GM12878 (cell line): ENCODE results near the gene MANEAL. TPM values are rescaled to one million over a fixed set of nuclear protein-coding genes. Genes with fewer than 3 reads are reported as not detected.

Source experiments
- ATAC-seq: fragments of 200-7000 bp; cut with Tn5 transposase; 3 replicates; pipeline ENCODE4 v1.9.1; 2020; ENCODE audit warnings: mild to moderate bottlenecking, moderate library complexity
- BruUV-seq: library from RNA; stranded (reverse); fragments of 400-500 nt; replicated peaks from 2 replicates; lab custom pipeline; 2021; lab: Mats Ljungman, UMichigan
- CTCF ChIA-PET: fragments of 300-600 bp; sonication (Branson Sonifier 250); formaldehyde crosslinking; extraction: SDS; loops from one replicate; lab custom pipeline; 2021; ENCODE audit warnings: inconsistent platforms; lab: Yijun Ruan, JAX
- POLR2A ChIA-PET: fragments of 350-600 bp; formaldehyde crosslinking; extraction: SDS; loops from one replicate; lab custom pipeline; 2021; ENCODE audit warnings: inconsistent platforms; lab: Charles Lee
- RAD21 ChIA-PET: fragments of 300-600 bp; sonication (Branson Sonifier 250); formaldehyde crosslinking; loops from one replicate; lab custom pipeline; 2023; ENCODE audit warnings: antibody characterized with exemption; ENCODE audit not compliant: unreplicated experiment; lab: Charles Lee
- SMC1A ChIA-PET: fragments of 300-600 bp; sonication (Branson Sonifier 250); formaldehyde crosslinking; loops from one replicate; lab custom pipeline; 2023; ENCODE audit not compliant: unreplicated experiment, uncharacterized antibody; lab: Charles Lee
- DNase-seq: peaks from one replicate; pipeline ENCODE4 v3.0.0-alpha.2; 2011; ENCODE audit warnings: low read depth, low spot score
- FAIRE-seq: peaks from 3 replicates; lab custom pipeline; 2011; peaks lifted over from hg19 to GRCh38; lab: Jason Lieb, UNC
- H2AFZ ChIP-seq: 2 replicates; pipeline ENCODE4 v1.6.0; 2011; ENCODE audit warnings: low read depth, low read length, control low read depth; ENCODE audit not compliant: control insufficient read depth
- H3K27ac ChIP-seq: 2 replicates; pipeline ENCODE4 v1.5.1; 2011; ENCODE audit warnings: control low read depth; ENCODE audit not compliant: control insufficient read depth, insufficient read depth
- H3K27me3 ChIP-seq, 2 experiments: replicated peaks in 1 of 2; 2 replicates each; pipeline versions ENCODE4 v1.6.0 to v1.6.1; 2011; ENCODE audit warnings: low read length in 1 of 2; ENCODE audit not compliant: control insufficient read depth in 2 of 2, insufficient read depth in 2 of 2
- H3K36me3 ChIP-seq, 2 experiments: 2 replicates each; pipeline ENCODE4 v1.5.1; 2011; ENCODE audit warnings: low read length in 1 of 2; ENCODE audit not compliant: control insufficient read depth in 2 of 2, insufficient read depth in 2 of 2
- H3K4me1 ChIP-seq: 2 replicates; pipeline ENCODE4 v1.6.1; 2011; ENCODE audit warnings: mild to moderate bottlenecking, low read length, moderate library complexity, mixed read lengths; ENCODE audit not compliant: control insufficient read depth, insufficient read depth
- H3K4me2 ChIP-seq: 2 replicates; pipeline ENCODE4 v1.6.0; 2011; ENCODE audit warnings: control low read depth; ENCODE audit not compliant: control insufficient read depth, insufficient read depth
- H3K4me3 ChIP-seq: fragments of 200-600 bp; sonication (generic); 2 replicates; pipeline ENCODE4 v1.5.1; 2016
- H3K79me2 ChIP-seq: 2 replicates; pipeline ENCODE4 v1.6.0; 2011; ENCODE audit warnings: low read length; ENCODE audit not compliant: control insufficient read depth, insufficient read depth
- H3K9ac ChIP-seq: 2 replicates; pipeline ENCODE4 v1.8.0; 2011; ENCODE audit warnings: low read length, control low read depth, mixed read lengths; ENCODE audit not compliant: control insufficient read depth, insufficient read depth
- H3K9me3 ChIP-seq: replicated peaks from 3 replicates; pipeline ENCODE4 v1.5.1; 2011; ENCODE audit warnings: mild to moderate bottlenecking, low read length; ENCODE audit not compliant: control insufficient read depth, insufficient read depth
- H4K20me1 ChIP-seq: 2 replicates; pipeline ENCODE4 v1.6.0; 2011; ENCODE audit not compliant: control insufficient read depth, insufficient read depth
- E4F1 ChIP-seq: fragments of 450-650 bp; IDR thresholded peaks from 2 replicates; pipeline ENCODE4 v1.6.1; 2018; ENCODE audit warnings: borderline replicate concordance, mild to moderate bottlenecking; ENCODE audit not compliant: partially characterized antibody
- TCF7 ChIP-seq: IDR thresholded peaks from 2 replicates; pipeline ENCODE4 v1.6.1; 2014; ENCODE audit warnings: antibody characterized with exemption, borderline replicate concordance
- WGBS: methylation state at CpG from one replicate; pipeline ENCODE4 v1.1.6; 2016; ENCODE audit warnings: low lambda C conversion rate; ENCODE audit not compliant: insufficient replicate concordance, insufficient coverage; ENCODE audit errors: missing lambda C conversion rate; 5-methylcytosine and 5-hydroxymethylcytosine counted together
- in situ Hi-C: fragments of 300-500 bp; cut with MboI; formaldehyde crosslinking; loops from 9 replicates; pipeline ENCODE4 v1.14.3; 2018; ENCODE audit warnings: mixed read lengths
- intact Hi-C: fragments of 100-400 bp; cut with micrococcal nuclease; formaldehyde crosslinking; loops from one replicate; pipeline ENCODE4 v1.14.2; 2022; ENCODE audit not compliant: unreplicated experiment
- polyA plus RNA-seq, 11 experiments: library from polyadenylated mRNA; depleted of rRNA in 4 of 11; unstranded in 6 of 11; stranded (reverse) in 5 of 11; fragments of >200 nt; fragmentation: Nextera tagmentation in 4 of 11; fragmentation: Illumina TruSeq in 1 of 11; extraction: Ambion mirVana in 4 of 11; extraction: Trizol in 1 of 11; gene quantifications; 1 replicate in 1 of 11; 2 replicates in 10 of 11; pipeline versions ENCODE4 v1.2.1 to v1.2.3, GENCODE V29; 2011 to 2016; ENCODE audit warnings: inconsistent platforms in 2 of 11, missing spikeins in 2 of 11, low read depth in 1 of 11
- total RNA-seq, 4 experiments: library from RNA; depleted of rRNA in 3 of 4; stranded (reverse); fragments of >200 nt in 3 of 4; fragmentation: Illumina TruSeq in 1 of 4; extraction: Trizol in 1 of 4; gene quantifications; 2 replicates each; pipeline versions ENCODE4 v1.2.1 to v1.2.3, GENCODE V29; 2013 to 2021
- TF ChIP-seq, protein P1 (sequence below), 3 experiments: IDR thresholded peaks in 2 of 3; conservative IDR thresholded peaks in 1 of 3; 2 replicates each; pipeline ENCODE4 v1.5.1; 2011; ENCODE audit warnings: low read depth in 3 of 3, low read length in 3 of 3, mild to moderate bottlenecking in 3 of 3, control low read depth in 2 of 3, moderate library complexity in 2 of 3, inconsistent platforms in 1 of 3, mixed read lengths in 1 of 3; ENCODE audit not compliant: control insufficient read depth in 2 of 3, insufficient read depth in 1 of 3; ENCODE audit errors: extremely low read depth in 1 of 3

The MANEAL gene
- total and polyA plus RNA-seq, 10 of the 15 experiments (the other 5 are each of a cell fraction or from before 2014, with no cell fraction given): 0.83 to 11.1 (median 5.7) TPM

- no peak for TF ChIP-seq E4F1
These were observed 532 bp upstream of the MANEAL start (continued) for GRCh38 chr1:37792943-37793686.

DNA sequence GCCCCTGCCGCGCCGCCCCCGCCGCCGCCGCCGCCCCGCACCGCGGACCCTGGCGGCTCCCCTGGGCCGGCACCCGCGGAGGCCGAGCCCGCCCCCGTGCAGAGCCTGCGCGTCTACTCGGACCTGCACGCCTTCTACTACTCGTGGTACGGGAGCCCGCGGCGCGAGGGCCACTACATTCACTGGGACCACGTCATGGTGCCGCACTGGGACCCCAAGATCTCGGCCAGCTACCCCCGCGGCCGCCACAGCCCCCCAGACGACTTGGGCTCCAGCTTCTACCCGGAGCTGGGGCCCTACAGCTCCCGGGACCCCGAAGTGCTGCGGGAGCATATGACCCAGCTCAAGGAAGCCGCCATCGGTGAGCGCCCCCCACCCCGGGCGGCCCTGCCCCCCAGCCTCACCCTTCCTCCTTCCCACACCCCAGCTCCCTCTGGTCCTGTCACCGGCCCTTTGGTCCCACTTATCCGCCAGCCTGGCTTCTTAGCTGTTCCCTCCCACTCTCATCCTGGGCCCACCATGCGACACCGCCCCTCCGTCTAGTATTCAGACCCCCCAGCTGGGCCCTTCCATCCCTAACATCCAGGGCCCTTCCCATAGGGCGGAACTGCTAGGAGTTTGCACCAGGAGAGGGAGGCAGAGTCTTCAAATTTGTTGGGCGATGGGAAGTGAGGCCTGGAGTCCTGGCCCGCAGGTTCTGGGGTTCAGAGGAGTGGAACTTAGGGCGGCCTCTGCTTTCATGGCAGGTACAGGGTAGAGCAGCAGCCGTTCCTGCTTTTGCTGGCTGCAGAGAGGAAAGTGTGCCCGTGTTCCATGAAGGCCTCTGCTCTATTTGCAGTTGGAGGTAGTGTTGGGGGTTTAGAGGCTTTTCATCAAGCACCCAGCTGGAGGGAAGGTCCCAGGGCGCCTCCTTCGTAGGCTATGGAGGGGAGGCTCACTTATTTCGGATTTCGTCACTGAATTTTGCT lies 1.0 kb downstream of the MANEAL start:
- intact Hi-C loops: loop anchor here (5.0 kb wide), 1 partner anchor 97 kb away; no protein-coding TSS in a partner anchor
- Histone ChIP-seq H4K20me1 (no peaks in the 10 kb centered on the region), H3K36me3 (no peaks in the 10 kb centered on the region), H3K9ac (no peak overlapping the region), H3K9me3 (no peaks in the 10 kb centered on the region), H2AFZ (peak overlapping the region; percentile 12; the same call in 1 of the 2 replicates), H3K27ac (no peak overlapping the region), H3K4me2 (peak overlapping the region; percentile 85)
- ATAC-seq (peak; percentile 11; the same call in 2 of the 3 replicates), DNase-seq (no peak)
- ChIA-PET SMC1A (interaction anchor here (0.7 kb wide), 1 partner anchor 17 kb away, joined by 4 read pairs; no protein-coding TSS in a partner anchor), CTCF (interaction anchor here (0.7 to 1.1 kb wide), 3 partner anchors 57 to 113 kb away, joined by 4 read pairs; no protein-coding TSS in a partner anchor), POLR2A (no interaction called here)
- 11% methylated on average over 52 of the region's 59 CpGs for WGBS
- no TSS peak for BruUV-seq
- TF ChIP-seq TCF7: no peak
- TF ChIP-seq, protein P1, sequence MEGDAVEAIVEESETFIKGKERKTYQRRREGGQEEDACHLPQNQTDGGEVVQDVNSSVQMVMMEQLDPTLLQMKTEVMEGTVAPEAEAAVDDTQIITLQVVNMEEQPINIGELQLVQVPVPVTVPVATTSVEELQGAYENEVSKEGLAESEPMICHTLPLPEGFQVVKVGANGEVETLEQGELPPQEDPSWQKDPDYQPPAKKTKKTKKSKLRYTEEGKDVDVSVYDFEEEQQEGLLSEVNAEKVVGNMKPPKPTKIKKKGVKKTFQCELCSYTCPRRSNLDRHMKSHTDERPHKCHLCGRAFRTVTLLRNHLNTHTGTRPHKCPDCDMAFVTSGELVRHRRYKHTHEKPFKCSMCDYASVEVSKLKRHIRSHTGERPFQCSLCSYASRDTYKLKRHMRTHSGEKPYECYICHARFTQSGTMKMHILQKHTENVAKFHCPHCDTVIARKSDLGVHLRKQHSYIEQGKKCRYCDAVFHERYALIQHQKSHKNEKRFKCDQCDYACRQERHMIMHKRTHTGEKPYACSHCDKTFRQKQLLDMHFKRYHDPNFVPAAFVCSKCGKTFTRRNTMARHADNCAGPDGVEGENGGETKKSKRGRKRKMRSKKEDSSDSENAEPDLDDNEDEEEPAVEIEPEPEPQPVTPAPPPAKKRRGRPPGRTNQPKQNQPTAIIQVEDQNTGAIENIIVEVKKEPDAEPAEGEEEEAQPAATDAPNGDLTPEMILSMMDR (IDR thresholded peaks at IDR 0.05 in 2 of 3, conservative IDR thresholded peaks at IDR 0.05 in 1 of 3; ENCODE audit: control insufficient read depth in 2 of 3, extremely low read depth in 1 of 3, insufficient read depth in 1 of 3, low read depth in 3 of 3, low read length in 3 of 3): peak in 2 of 3 experiments; percentile 3 to 17; a peak in 1 of 6 replicates
- TF ChIP-seq, all 136 proteins: peak for 1
- RAD21 ChIA-PET: interaction anchor here (1.3 to 1.4 kb wide), 2 partner anchors 13 to 65 kb away, joined by 4 read pairs; partner anchors contain the start of genes C1orf122, MTF1 and YRDC
- Histone ChIP-seq H3K79me2 (no peaks in the 10 kb centered on the region; the same call in 1 of the 2 replicates), H3K4me3 (peak overlapping the region; percentile 55), H3K27me3 (no peaks in the 10 kb centered on the region; a peak in 1 of 4 replicates), H3K4me1 (peaks cover 17% of the 10 kb centered on the region)
- peak; percentile 7 for FAIRE-seq
- in situ Hi-C loops: no loop called here
